GM12801 (cell line): Measurements from ENCODE around the gene RHBDD1.

Experiments
- CTCF ChIP-seq: IDR thresholded peaks from one replicate; pipeline ENCODE4 v1.5.1; 2011; ENCODE audit warnings: control low read depth; ENCODE audit not compliant: insufficient read length; ENCODE audit errors: extremely low read depth

Gene RHBDD1

GRCh38 chr2:226965376-226965775 lies 129.5 kb downstream of the RHBDD1 start:
- TF ChIP-seq CTCF, result no peak

- TF ChIP-seq CTCF, result no peak
These were observed 133.7 kb downstream of the RHBDD1 start for GRCh38 chr2:226969417-226970080.

- no peak for TF ChIP-seq CTCF
These were observed 134.5 kb downstream of the RHBDD1 start for GRCh38 chr2:226970362-226970761.

GRCh38 chr2:226971084-226971483 lies 135.2 kb downstream of the RHBDD1 start:
- no peak for TF ChIP-seq CTCF

- no peak for TF ChIP-seq CTCF
These were observed 135.9 kb downstream of the RHBDD1 start for GRCh38 chr2:226971770-226972169.

GRCh38 chr2:226973816-226974215 lies 138.0 kb downstream of the RHBDD1 start:
- no peak for TF ChIP-seq CTCF

GRCh38 chr2:226977775-226978190 lies 141.9 kb downstream of the RHBDD1 start:
- TF ChIP-seq CTCF, result no peak
